GM18505 (cell line): Measurements from ENCODE around the gene PRKN.

ENCODE experiments used
- ATAC-seq: cut with Tn5 transposase; IDR thresholded peaks from one replicate; pipeline ENCODE4 v1.9.1; 2021; ENCODE audit not compliant: unreplicated experiment
- POLR2A ChIP-seq: IDR thresholded peaks from 4 replicates; pipeline ENCODE4 v1.6.1; 2011; ENCODE audit warnings: borderline replicate concordance; ENCODE audit not compliant: insufficient read depth, insufficient read length; ENCODE audit errors: extremely low read depth

The PRKN gene

GRCh38 chr6:162726947-162727321 lies 632 bp downstream of the PRKN start:
- TF ChIP-seq POLR2A = no peak
- no peak for ATAC-seq

- ATAC-seq = no peak
- TF ChIP-seq POLR2A = no peak
Measured at GRCh38 chr6:162722633-162723032, 4.9 kb downstream of the PRKN start.

- TF ChIP-seq POLR2A = no peak
- ATAC-seq = no peak
Measured at GRCh38 chr6:162722226-162722625, 5.3 kb downstream of the PRKN start.

- no peak for TF ChIP-seq POLR2A
- ATAC-seq = no peak
Measured at GRCh38 chr6:162721404-162721687, 6.2 kb downstream of the PRKN start.

GRCh38 chr6:162719528-162719927 lies 8.0 kb downstream of the PRKN start:
- ATAC-seq = no peak
- TF ChIP-seq POLR2A = no peak

GRCh38 chr6:162715601-162716000 lies 12.0 kb downstream of the PRKN start:
- ATAC-seq = no peak
- TF ChIP-seq POLR2A = no peak

GRCh38 chr6:162713974-162714780 lies 13.4 kb downstream of the PRKN start:
- TF ChIP-seq POLR2A = no peak

GRCh38 chr6:162712694-162713093 lies 14.9 kb downstream of the PRKN start:
- ATAC-seq = no peak
- no peak for TF ChIP-seq POLR2A

More at GRCh38 chr6:162713974-162714780, 13.4 kb downstream of the PRKN start:
- no peak for ATAC-seq

- TF ChIP-seq POLR2A = no peak
Measured at GRCh38 chr6:162711376-162711775, 16.2 kb downstream of the PRKN start.

GRCh38 chr6:162710936-162711335 lies 16.6 kb downstream of the PRKN start:
- ATAC-seq = no peak

More at GRCh38 chr6:162711376-162711775, 16.2 kb downstream of the PRKN start:
- no peak for ATAC-seq

GRCh38 chr6:162710419-162710818 lies 17.1 kb downstream of the PRKN start:
- TF ChIP-seq POLR2A = no peak

More at GRCh38 chr6:162710936-162711335, 16.6 kb downstream of the PRKN start:
- no peak for TF ChIP-seq POLR2A

GRCh38 chr6:162709431-162709830 lies 18.1 kb downstream of the PRKN start:
- TF ChIP-seq POLR2A = no peak
- ATAC-seq = no peak

More at GRCh38 chr6:162710419-162710818, 17.1 kb downstream of the PRKN start:
- no peak for ATAC-seq

GRCh38 chr6:162708971-162709370 lies 18.6 kb downstream of the PRKN start:
- no peak for ATAC-seq

GRCh38 chr6:162706232-162706631 lies 21.3 kb downstream of the PRKN start:
- TF ChIP-seq POLR2A = no peak

More at GRCh38 chr6:162708971-162709370, 18.6 kb downstream of the PRKN start:
- TF ChIP-seq POLR2A = no peak

GRCh38 chr6:162705736-162706135 lies 21.8 kb downstream of the PRKN start:
- no peak for TF ChIP-seq POLR2A
- ATAC-seq = no peak

More at GRCh38 chr6:162706232-162706631, 21.3 kb downstream of the PRKN start:
- ATAC-seq = no peak

GRCh38 chr6:162704001-162704400 lies 23.6 kb downstream of the PRKN start:
- no peak for TF ChIP-seq POLR2A
- no peak for ATAC-seq

GRCh38 chr6:162702446-162702845 lies 25.1 kb downstream of the PRKN start:
- ATAC-seq = no peak
- TF ChIP-seq POLR2A = no peak
